ENCODE measurements around the gene TCF12. TPM values are rescaled to one million over a fixed set of nuclear protein-coding genes. Genes with fewer than 3 reads are reported as not detected.

The TCF12 gene
- total RNA-seq, 1 experiment from 2014 or later = 76.7 TPM

GRCh38 chr15:57322602-57323250 lies 404.3 kb downstream of the TCF12 start:
- no peak overlapping the region for H4K8ac ChIP-seq (replicated peaks; ENCODE audit: insufficient read length, low read depth, low read length)
- no peak overlapping the region for H2BK15ac ChIP-seq (ENCODE audit: low read depth, low read length)
- H3K9ac ChIP-seq (ENCODE audit: extremely low read depth, insufficient read length, low read length) = no peak overlapping the region
- H3K27ac ChIP-seq (ENCODE audit: insufficient read length, low read depth, low read length) = no peak overlapping the region
- no peak overlapping the region for H3K14ac ChIP-seq (ENCODE audit: insufficient read depth, low read length)
- peak overlapping the region in 2 of 3 experiments; percentile 14 to 66; a peak in 4 of 7 replicates for H3K27ac Mint-ChIP-seq
- TF ChIP-seq CTCF (conservative IDR thresholded peaks at IDR 0.05) = no peak
- no peak overlapping the region for H2BK120ac ChIP-seq (ENCODE audit: low read depth, low read length, poor library complexity, severe bottlenecking)
- no peaks in the 10 kb centered on the region; a peak in 1 of 5 replicates for H3K9me3 Mint-ChIP-seq
- H3K9me3 ChIP-seq (ENCODE audit: control insufficient read depth, low read depth, low read length) = no peaks in the 10 kb centered on the region
- H3K4me2 ChIP-seq (ENCODE audit: insufficient read depth, insufficient read length, low read length) = no peak overlapping the region
- no peaks in the 10 kb centered on the region for H3K27me3 ChIP-seq (ENCODE audit: insufficient read depth, low read length)
- no peaks in the 10 kb centered on the region for H4K20me1 ChIP-seq (ENCODE audit: control insufficient read depth, insufficient read depth, insufficient read length)
- no peak overlapping the region for H2BK12ac ChIP-seq (ENCODE audit: insufficient read length, low read depth, low read length)
- no peak overlapping the region for H2BK20ac ChIP-seq (ENCODE audit: low read depth, low read length, poor library complexity, severe bottlenecking)
- no peaks in the 10 kb centered on the region for H3K79me1 ChIP-seq (ENCODE audit: insufficient read depth, low read depth, low read length, poor library complexity, severe bottlenecking)
- peaks cover 29 to 62% of the 10 kb centered on the region in 2 experiments for H3K4me1 Mint-ChIP-seq
- WGBS (ENCODE audit: extremely low coverage, insufficient read length, low lambda C conversion rate) = no CpG with 5 or more reads among the region's 11 CpGs
- no peaks in the 10 kb centered on the region for H3K27me3 Mint-ChIP-seq (ENCODE audit: low read depth)
- H4K91ac ChIP-seq (ENCODE audit: insufficient read length, low read depth, low read length) = no peak overlapping the region
- no peak overlapping the region for H3K23ac ChIP-seq (ENCODE audit: insufficient read length, low read depth, low read length)
- H2AFZ ChIP-seq (ENCODE audit: low read length) = no peak overlapping the region
- H3T11ph ChIP-seq (ENCODE audit: low read length) = no peak overlapping the region
- H2BK5ac ChIP-seq (ENCODE audit: insufficient read length, low read length) = no peak overlapping the region
- no peak overlapping the region for H3K4ac ChIP-seq (ENCODE audit: low read depth, low read length)
- H3K79me2 ChIP-seq (ENCODE audit: insufficient read depth, low read length) = no peaks in the 10 kb centered on the region
- DNase-seq = no peak
- H3K18ac ChIP-seq (ENCODE audit: insufficient read length, low read depth, low read length) = no peak overlapping the region
- H3K56ac ChIP-seq (ENCODE audit: insufficient read length, low read depth, low read length) = no peak overlapping the region
- no peaks in the 10 kb centered on the region for H3K36me3 Mint-ChIP-seq (ENCODE audit: insufficient read depth in 1 of 3, low read depth in 3 of 3)
- H3K4me3 Mint-ChIP-seq = no peak overlapping the region
- no peaks in the 10 kb centered on the region for H3K23me2 ChIP-seq (ENCODE audit: insufficient read length, low read depth, low read length, poor library complexity, severe bottlenecking)
- H4K5ac ChIP-seq (ENCODE audit: insufficient read length, low read depth, low read length) = no peak overlapping the region
- peaks cover 3% of the 10 kb centered on the region; the same call in 1 of the 2 replicates for H3K4me1 ChIP-seq (ENCODE audit: insufficient read depth, low read length)
- H2AK5ac ChIP-seq (ENCODE audit: insufficient read length, low read length) = no peak overlapping the region

Measured in H9 (cell line).